ENCODE results near the gene CHPF.

CHPF gene

DNA sequence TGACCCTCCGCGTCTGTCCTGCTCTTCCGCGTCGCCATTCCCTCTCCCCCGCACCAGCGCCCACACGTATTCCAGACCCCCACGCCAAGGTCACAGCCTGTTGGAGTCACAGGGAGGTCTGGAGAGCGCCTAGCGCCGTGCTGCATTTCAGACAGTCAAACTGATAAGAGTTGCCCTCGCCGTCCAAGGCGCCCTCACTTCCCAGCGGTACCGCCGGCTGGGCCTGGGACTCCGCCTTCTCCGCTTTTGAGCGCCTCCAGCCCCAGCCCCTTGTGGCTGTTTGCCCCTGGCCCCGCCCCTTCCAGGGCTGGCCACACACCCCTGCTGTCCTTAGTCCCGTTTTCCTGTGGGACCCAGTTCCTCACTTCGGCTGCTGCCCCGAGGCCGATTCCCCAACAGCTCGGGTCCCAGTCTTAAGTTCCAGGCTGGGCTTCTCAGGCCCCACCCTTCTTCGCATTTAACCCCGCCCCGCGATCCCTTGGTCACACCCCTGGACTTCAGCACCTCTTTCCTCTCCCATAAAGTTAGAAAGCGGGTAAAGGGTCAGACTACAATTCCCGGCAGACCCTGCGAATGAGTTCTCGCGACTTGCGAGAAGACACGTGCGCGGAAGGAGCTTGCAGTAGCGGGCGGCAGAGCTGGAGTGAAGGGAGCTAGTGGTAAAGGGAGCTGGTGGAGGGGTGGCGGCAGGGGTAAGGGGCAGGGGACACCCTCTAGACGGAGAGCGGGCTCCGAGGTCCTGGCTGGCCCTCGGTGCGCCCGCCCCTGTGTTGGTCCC, 45.1 kb downstream of the CHPF start, which contains the start of gene GMPPA:
TSS of gene GMPPA (plus strand) at position 612 of the 778 bp plus-strand sequence. CDS start 1,085 bp downstream, outside the sequence.
- H3F3A ChIP-seq (ENCODE audit: insufficient read depth): no peaks in the 10 kb centered on the region
- H3K27me3 ChIP-seq (ENCODE audit: low read length): no peaks in the 10 kb centered on the region
- H2AFZ ChIP-seq (ENCODE audit: low read depth, low read length, severe bottlenecking): peak within 1 kb of the TSS; percentile 88
- no peaks in the 10 kb centered on the region for H3K9me2 ChIP-seq (replicated peaks; ENCODE audit: insufficient read depth, low read length)
- TF ChIP-seq, protein P1, sequence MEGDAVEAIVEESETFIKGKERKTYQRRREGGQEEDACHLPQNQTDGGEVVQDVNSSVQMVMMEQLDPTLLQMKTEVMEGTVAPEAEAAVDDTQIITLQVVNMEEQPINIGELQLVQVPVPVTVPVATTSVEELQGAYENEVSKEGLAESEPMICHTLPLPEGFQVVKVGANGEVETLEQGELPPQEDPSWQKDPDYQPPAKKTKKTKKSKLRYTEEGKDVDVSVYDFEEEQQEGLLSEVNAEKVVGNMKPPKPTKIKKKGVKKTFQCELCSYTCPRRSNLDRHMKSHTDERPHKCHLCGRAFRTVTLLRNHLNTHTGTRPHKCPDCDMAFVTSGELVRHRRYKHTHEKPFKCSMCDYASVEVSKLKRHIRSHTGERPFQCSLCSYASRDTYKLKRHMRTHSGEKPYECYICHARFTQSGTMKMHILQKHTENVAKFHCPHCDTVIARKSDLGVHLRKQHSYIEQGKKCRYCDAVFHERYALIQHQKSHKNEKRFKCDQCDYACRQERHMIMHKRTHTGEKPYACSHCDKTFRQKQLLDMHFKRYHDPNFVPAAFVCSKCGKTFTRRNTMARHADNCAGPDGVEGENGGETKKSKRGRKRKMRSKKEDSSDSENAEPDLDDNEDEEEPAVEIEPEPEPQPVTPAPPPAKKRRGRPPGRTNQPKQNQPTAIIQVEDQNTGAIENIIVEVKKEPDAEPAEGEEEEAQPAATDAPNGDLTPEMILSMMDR (IDR thresholded peaks at IDR 0.05; ENCODE audit: insufficient read depth, low read length, poor library complexity, severe bottlenecking): no peak
- TF ChIP-seq EZH2phosphoT487 (conservative IDR thresholded peaks at IDR 0.05; ENCODE audit: low read length): no peak
- no peaks in the 10 kb centered on the region for H3K9me3 ChIP-seq (ENCODE audit: insufficient read depth, low read length)
- H3K4me3 ChIP-seq (ENCODE audit: insufficient read depth, low read length, poor library complexity, severe bottlenecking): peak within 1 kb of the TSS; percentile 78
- H3K9ac ChIP-seq (ENCODE audit: low read length): peak within 1 kb of the TSS; percentile 88
- H4K20me1 ChIP-seq (ENCODE audit: low read depth, low read length): no peaks in the 10 kb centered on the region
- H3K36me3 ChIP-seq (ENCODE audit: low read length): no peaks in the 10 kb centered on the region
- H3K79me2 ChIP-seq (ENCODE audit: insufficient read depth, low read length): peaks cover 11% of the 10 kb centered on the region; the same call in 1 of the 2 replicates
- H3K27ac ChIP-seq (ENCODE audit: low read depth, low read length): no peak within 1 kb of the TSS
- peak within 1 kb of the TSS; percentile 86 for H3K4me2 ChIP-seq (ENCODE audit: low read depth, low read length, poor library complexity, severe bottlenecking)

DNA sequence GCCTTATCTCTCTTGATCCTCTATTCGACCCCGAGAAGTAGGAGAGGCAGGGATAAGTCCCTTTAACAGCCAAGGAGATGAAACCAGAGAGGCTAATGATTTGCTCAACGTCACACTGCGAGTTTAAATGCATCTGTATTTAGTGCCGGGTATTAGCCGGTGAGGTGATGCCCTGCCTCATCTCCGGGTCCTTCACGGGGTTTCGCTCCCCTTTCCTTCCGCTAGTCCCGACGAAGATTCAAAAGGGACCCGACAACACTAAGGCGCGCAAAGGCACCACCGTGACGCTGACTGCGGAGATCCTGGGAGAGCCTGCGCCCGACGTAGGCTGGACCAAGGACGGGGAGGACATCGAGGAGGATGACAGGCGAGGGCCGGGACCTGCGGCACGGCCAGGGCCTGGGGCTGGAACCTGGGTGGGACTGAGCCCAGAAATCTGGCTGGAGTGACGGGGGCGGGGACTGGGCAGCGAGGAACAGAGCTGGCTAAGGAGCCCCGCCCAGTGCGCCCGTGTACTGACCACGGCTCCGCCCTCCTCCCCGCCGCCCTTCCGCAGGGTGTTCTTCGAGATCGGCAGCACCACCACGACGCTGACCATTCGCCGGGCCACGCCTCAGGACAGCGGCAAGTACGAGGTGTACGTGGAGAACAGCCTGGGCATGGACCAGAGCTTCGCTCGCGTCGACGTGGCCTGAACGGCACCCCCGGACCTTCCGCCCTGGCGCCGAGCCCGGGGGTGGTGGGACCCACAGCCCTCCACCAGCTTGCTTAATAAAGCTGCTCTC, 45.9 kb downstream of the CHPF start:
- peak overlapping the region; percentile 88 for H2AFZ ChIP-seq (ENCODE audit: low read depth, low read length, severe bottlenecking)
- H3K4me3 ChIP-seq (ENCODE audit: insufficient read depth, low read length, poor library complexity, severe bottlenecking): peak overlapping the region; percentile 78
- no peaks in the 10 kb centered on the region for H3K9me2 ChIP-seq (replicated peaks; ENCODE audit: insufficient read depth, low read length)
- H3K36me3 ChIP-seq (ENCODE audit: low read length): no peaks in the 10 kb centered on the region
- H3K79me2 ChIP-seq (ENCODE audit: insufficient read depth, low read length): peaks cover 11% of the 10 kb centered on the region; the same call in 1 of the 2 replicates
- peak overlapping the region; percentile 86 for H3K4me2 ChIP-seq (ENCODE audit: low read depth, low read length, poor library complexity, severe bottlenecking)
- no peaks in the 10 kb centered on the region for H4K20me1 ChIP-seq (ENCODE audit: low read depth, low read length)
- H3K9ac ChIP-seq (ENCODE audit: low read length): peak overlapping the region; percentile 88
- no peaks in the 10 kb centered on the region for H3F3A ChIP-seq (ENCODE audit: insufficient read depth)
- H3K9me3 ChIP-seq (ENCODE audit: insufficient read depth, low read length): no peaks in the 10 kb centered on the region
- H3K27me3 ChIP-seq (ENCODE audit: low read length): no peaks in the 10 kb centered on the region
- H3K27ac ChIP-seq (ENCODE audit: low read depth, low read length): no peak overlapping the region
- TF ChIP-seq, protein P1 (IDR thresholded peaks at IDR 0.05; ENCODE audit: insufficient read depth, low read length, poor library complexity, severe bottlenecking): no peak

DNA sequence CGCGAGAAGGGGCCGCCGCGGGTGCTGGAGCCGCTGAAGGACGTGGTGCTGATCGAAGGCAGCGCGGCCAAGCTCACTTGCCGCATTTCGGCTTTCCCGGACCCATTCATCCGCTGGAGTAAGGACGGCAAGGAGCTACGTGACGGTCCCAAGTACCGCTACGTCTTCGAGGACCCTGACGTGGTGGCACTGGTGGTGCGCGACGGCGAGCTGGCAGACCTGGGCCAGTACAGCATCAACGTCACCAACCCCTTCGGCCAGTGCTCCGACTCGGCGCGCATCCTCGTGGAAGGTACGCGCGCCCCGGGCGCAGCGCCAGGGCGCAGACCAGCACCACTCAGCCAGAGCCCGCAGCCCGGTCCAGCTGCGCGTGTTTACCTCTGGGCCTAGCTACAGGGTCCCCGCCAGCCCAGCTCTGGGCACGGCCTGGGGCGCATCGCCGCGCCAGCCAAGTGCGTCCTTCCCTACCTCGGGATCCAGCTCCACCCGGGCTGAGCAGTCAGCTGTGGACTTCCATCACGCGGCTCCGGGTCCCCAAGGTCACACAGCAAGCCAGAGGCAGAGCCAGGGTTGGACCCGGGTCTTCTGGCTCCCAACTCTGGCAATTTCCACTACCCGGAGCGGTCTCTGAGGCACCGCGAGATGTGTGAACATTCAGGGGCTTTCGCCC, 46.6 kb downstream of the CHPF start:
- H3K9me2 ChIP-seq (replicated peaks; ENCODE audit: insufficient read depth, low read length): no peaks in the 10 kb centered on the region
- no peaks in the 10 kb centered on the region for H4K20me1 ChIP-seq (ENCODE audit: low read depth, low read length)
- no peak overlapping the region for H3K27ac ChIP-seq (ENCODE audit: low read depth, low read length)
- H2AFZ ChIP-seq (ENCODE audit: low read depth, low read length, severe bottlenecking): no peak overlapping the region
- H3K4me3 ChIP-seq (ENCODE audit: insufficient read depth, low read length, poor library complexity, severe bottlenecking): no peak overlapping the region
- H3K79me2 ChIP-seq (ENCODE audit: insufficient read depth, low read length): peaks cover 11% of the 10 kb centered on the region; the same call in 1 of the 2 replicates
- H3K9ac ChIP-seq (ENCODE audit: low read length): no peak overlapping the region
- H3K9me3 ChIP-seq (ENCODE audit: insufficient read depth, low read length): no peaks in the 10 kb centered on the region
- TF ChIP-seq EZH2phosphoT487 (conservative IDR thresholded peaks at IDR 0.05; ENCODE audit: low read length): no peak
- TF ChIP-seq, protein P1 (IDR thresholded peaks at IDR 0.05; ENCODE audit: insufficient read depth, low read length, poor library complexity, severe bottlenecking): no peak
- H3K4me2 ChIP-seq (ENCODE audit: low read depth, low read length, poor library complexity, severe bottlenecking): no peak overlapping the region
- H3K36me3 ChIP-seq (ENCODE audit: low read length): no peaks in the 10 kb centered on the region
- no peaks in the 10 kb centered on the region for H3F3A ChIP-seq (ENCODE audit: insufficient read depth)
- no peaks in the 10 kb centered on the region for H3K27me3 ChIP-seq (ENCODE audit: low read length)

Measured in SU-DHL-6 (cell line).